HT1080 (cell line): ENCODE results near the gene NCBP2. TPM values are rescaled to one million over a fixed set of nuclear protein-coding genes. Genes with fewer than 3 reads are reported as not detected.

ENCODE experiments used
- DNase-seq: peaks from one replicate; pipeline ENCODE4 v3.0.0-alpha.2; 2015; ENCODE audit warnings: low read depth
- polyA plus RNA-seq, 2 experiments: library from polyadenylated mRNA; depleted of rRNA; stranded (reverse); fragments of >200 nt; gene quantifications; 2 replicates each; pipeline ENCODE4 v1.2.3, GENCODE V29; 2015
- total RNA-seq: library from RNA; depleted of rRNA; stranded (reverse); fragments of >200 nt; shearing (Covaris generic); gene quantifications from 2 replicates; pipeline ENCODE4 v1.2.3, GENCODE V29; 2014; rRNA removed

The NCBP2 gene
- 118 and 133 TPM in 2 replicates for total RNA-seq
- 193 and 212 TPM in 2 replicates for polyA plus RNA-seq (2015; cell fraction: cytosol; rRNA removed)
- 143 and 146 TPM in 2 replicates for polyA plus RNA-seq (2015; cell fraction: nucleus; rRNA removed)

DNA sequence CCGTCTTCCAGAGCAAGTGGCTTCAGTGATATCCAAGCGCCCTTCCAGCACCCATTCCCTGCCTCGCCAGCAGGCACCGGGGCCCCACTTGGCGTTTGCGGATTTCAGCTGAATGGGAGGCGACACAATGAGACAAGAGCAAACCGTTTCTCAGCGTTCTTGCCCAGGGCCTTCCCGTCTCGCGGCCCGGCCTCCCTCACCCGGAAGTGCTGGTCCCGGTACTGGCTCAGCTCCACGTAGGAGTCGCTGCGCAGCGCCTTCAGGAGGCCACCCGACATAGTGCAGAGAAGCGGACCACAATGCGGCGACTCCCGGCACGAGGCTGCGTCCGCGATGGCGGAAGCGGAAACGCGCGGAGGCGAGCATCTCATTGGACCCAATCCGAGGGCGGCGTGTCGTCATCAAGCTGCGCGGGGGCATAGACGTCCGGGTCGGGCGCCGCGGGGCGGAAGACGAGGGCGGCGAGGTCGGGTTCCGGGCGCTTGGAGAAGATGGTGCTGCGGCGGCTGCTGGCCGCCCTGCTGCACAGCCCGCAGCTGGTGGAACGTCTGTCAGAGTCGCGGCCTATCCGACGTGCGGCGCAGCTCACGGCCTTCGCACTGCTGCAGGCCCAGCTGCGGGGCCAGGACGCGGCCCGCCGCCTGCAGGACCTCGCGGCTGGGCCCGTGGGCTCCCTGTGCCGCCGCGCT is at the start of gene NCBP2:
Gene NCBP2 (minus strand): TSS at position 303 of the 689 bp plus-strand sequence. CDS start 25 bp downstream, at position 278.
- DNase-seq = peak; percentile 99

DNA sequence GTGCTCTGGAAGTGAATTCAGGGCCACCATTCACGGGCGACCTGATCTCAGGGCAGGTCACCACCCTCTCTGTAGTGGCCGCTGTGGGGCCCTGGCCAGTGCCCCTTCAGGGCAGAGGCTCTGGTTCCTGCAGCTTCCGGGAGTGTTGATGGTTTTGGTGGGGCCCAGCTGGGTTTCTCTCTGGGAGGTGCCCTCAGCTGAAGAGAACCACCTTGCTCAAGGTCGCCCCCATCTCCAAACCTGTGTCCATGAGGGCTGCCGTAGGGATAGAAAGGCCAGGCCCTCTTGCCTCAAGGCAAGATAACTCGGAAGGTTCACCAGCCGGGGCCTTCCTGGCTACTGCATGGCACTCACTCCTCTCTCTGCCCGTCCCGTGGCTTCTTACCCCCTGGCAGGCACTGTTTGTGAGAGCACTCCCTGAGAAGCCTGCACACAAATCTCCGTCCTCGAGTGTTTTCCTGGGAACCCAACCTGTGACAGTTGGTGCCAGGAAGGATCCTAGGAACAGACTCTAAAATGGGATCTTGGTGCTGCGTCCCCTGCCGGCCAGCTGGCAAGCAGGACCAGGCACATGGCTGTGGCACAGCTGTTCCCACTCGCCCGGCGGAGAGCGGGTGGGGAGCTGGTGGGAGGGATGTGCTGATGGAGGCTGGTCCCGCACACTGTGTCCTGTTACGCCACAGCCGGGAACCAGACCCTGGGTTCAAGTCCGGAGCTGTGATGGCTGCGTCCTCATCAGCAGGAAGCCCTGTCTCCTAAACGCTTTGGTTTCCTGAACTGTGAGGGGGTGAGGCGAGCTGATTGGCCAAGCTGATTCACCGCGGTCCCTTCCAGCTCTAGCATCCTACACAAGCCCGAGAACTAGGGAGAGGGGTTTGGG is 49.5 kb upstream of the NCBP2 start:
- no peak for DNase-seq

- DNase-seq = no peak
These were observed 48.3 kb upstream of the NCBP2 start for GRCh38 chr3:196990601-196991007.

DNA sequence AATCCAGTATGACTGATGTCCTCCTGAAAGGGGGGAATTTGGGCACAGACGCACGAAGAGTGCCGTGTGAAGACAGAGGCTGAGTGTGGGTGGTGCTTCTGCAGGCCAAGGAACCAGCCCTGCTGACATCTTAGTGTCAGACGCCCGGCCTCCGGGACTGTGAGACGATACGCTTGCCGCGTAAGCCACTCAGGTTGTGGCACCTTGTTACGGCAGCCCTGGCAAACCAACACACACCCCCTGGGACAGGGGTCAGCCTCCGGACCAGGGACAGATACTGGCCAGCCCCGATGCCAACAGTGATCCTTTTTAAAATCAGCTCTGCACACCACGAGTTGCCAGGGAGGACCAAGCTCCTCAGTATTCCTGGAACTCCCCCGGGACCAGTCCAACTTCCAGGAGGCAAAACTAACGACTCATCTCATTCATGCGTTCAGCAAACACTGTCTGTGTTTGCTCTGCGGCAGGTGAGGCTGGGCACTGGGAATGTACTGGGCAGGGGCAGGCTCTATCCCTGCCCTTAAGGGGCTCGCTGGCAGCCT is 47.5 kb upstream of the NCBP2 start:
- no peak for DNase-seq

DNA sequence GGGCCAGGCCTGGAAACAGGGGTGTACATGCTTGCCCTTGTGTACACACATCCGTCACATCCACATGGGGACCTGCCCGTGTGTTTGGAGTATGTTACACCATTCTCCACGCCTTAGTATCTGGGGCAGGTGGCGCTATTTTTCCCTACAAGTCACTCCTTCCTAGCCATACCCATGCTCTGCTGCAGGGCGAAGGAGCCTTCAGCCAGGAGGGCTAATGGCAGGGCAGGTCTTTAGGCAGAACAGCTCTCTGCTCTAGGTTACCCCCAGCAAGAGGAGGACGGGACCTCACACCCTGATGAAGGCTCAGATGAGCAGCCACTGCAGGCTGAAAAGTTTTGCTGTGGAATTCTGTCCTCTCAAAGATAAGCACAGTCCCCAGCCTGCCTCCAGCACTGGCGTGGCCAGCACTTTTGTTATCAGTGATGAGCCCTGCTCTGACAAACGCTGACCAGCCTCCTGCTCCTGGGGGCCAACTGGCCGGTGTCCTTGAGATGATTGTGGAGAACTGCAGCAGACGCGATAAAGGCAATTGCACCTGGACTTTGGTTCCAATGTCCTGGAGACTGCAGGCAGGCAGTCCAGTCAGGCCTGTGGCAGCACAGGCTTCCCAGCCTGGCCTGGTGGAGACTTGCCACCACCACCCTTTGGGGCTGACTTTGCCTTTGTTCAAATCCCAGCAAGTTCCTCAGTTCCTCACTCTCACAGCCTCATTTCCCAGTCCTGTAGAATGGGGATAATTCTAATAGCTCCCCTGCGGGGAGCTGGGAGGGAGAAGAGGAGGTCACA is 46.1 kb upstream of the NCBP2 start:
- peak; percentile 53 for DNase-seq

- no peak for DNase-seq
These were observed 44.7 kb upstream of the NCBP2 start for GRCh38 chr3:196987022-196987421.

DNA sequence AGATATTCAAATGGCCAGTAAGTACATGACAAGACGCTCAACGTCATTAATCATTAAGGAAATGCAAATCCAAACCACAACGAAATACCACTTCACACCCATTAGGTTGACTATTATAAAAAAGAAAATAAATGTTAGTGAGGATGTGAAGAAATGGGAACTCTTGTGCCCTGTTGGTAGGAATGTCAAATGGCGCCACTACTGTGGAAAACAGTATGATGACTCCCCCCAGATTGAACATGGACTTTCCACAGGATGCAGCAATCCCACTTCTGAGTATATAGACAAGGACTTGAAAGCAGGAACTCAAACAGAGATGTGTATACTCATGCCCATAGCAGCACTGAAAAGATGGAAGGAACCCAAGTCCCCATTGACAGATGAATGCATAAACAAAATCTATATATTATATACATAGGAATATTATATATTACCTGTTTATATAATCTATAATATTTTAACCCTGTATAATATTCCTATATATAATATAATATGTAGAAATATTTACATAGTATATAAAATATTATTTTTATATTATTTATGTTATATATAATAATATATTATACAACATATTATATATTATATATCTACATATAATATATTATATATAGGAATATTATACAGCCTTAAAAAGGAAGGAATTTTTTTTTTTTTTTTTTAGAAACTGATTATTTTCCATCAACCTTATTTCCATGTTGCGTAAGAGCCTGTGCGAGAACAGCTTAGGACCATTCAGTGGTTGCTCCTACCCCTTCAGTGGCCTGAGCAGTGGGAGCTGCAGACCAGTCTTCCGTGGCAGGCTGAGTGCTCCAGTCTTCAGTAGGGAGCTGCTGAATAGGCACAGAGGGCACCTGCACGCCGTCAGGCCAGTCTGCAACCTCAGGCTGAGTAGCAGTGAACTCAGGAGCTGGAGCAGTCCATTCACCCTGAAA is 43.9 kb upstream of the NCBP2 start:
- no peak for DNase-seq

DNA sequence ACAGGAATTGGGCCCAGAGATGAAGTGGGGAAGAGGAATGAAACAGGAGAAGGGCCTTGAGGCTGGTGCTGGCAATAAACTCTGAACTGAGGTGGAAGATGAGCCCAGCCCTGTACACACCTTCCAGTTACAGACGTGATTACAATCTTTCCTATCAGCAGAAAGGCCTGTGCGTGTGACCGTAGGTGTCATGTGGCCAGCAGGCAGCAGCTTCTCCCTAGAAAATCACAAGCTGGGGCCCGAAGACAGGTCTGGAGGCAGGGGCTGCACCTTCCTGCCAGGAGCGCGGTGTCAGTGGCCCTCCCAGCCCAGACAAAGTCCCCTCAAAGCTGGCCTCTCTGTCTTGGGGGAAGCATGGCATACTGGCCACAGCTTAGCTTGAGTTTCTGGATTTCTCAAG is 43.0 kb upstream of the NCBP2 start:
- DNase-seq = no peak

GRCh38 chr3:196983186-196983585 is 40.9 kb upstream of the NCBP2 start:
- DNase-seq = no peak

DNA sequence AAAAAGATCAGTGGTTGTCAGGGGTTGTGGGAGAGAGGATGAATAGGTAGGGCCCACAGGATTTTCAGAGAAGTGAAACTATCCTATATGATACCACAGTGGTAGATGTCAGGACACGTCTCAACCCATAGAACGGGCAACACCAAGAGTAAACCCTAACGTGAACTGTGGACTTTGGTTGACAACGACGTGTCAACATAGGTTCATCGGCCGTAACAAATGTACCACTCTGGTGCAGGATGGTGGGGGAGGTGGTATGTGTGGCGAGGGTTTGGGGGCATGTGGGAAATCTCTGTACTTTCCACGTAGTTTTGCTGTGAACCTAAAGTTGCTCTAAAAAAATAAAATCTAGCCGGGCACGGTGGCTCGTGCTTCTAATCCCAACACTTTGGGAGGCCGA is 39.3 kb upstream of the NCBP2 start:
- no peak for DNase-seq

DNA sequence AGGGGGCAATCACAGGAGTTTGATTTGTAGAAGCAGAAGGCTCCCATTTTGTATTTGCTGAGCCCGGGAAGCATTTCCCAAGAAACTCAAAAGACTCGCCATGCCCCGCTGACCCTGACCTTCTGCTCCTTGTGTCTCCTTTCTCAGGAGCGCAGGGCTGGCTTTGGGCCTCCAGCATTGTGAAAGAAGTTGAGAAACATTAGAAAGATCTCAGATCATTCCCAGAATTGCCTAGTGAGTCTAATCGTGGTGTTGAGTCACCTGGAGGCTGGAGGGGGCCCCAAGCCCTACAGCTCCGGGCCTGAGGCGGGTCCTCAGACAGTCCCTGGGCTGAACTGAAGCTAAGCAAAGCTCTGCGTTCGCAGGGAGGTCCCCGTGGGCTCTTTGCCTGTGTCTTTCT is 37.2 kb upstream of the NCBP2 start:
- no peak for DNase-seq

- DNase-seq = no peak
These were observed 34.6 kb upstream of the NCBP2 start for GRCh38 chr3:196976941-196977340.

DNA sequence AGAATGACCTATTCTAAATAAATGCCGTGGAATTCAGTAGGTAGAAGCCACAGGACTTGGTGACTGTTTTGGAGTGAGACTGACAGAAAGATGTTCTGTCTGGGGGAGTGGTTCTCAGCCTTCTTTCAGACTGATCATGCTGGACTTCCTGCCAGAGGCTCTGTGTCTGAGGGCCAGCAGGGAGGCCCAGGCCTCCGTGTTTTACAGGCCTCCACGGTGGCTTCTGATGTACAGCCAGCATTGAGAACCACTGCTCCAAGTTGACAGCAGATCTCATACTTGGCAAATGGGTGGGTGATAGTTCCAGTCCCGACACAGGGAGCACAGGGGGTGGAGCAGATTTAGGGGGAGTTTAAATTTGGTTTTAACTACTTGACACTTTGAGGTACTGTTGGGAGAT is 33.0 kb upstream of the NCBP2 start:
- DNase-seq = no peak

DNA sequence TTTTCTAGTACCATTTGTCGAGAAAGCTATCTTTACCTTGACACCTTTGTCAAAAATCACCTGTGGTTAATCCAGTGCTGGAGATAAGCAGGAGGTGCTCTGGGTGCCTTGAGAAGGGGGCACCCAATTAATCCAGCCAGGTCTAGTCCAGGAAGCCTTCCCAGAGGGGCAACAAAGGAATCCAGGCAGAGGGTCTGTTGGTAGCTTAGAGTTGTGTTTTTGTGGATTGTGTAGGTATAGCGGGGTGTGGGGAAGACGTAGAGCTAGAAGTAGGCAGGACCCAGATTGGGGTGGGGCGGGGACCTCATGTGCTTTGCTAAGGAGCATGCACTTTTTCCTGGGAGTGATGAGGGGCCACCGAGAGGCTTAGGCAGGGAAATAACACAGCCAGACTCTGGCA is 32.3 kb upstream of the NCBP2 start:
- no peak for DNase-seq

DNA sequence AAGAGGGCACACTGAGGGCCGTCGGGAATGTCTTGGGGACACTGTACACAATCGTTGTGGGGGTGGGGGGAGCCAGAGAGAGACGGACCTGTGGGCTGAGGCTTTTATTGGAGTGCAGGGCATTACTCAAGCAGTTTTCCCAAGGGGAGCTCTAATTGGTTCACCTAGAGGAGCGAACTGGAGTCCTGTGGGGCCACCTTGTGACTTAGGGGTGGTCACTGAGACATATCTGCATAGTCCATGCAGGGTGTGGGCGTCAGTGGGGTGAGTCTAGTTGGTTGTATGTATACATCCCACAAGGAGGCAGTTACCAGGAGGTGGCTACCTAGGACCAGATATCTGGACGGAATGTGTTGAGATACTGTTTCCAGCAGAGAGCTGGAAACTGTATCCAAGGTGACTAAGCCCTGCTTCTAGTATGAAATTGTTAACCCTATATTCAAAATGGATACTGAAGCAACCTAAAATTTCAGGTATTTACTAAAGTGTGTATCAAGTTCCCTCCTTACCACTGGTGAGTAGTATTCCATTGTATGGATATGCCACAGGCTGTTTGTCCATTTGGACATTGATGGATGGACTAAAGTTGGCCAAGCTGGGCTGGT is 28.9 kb upstream of the NCBP2 start:
- peak; percentile 56 for DNase-seq

GRCh38 chr3:196970547-196971093 is 28.3 kb upstream of the NCBP2 start:
- no peak for DNase-seq

DNA sequence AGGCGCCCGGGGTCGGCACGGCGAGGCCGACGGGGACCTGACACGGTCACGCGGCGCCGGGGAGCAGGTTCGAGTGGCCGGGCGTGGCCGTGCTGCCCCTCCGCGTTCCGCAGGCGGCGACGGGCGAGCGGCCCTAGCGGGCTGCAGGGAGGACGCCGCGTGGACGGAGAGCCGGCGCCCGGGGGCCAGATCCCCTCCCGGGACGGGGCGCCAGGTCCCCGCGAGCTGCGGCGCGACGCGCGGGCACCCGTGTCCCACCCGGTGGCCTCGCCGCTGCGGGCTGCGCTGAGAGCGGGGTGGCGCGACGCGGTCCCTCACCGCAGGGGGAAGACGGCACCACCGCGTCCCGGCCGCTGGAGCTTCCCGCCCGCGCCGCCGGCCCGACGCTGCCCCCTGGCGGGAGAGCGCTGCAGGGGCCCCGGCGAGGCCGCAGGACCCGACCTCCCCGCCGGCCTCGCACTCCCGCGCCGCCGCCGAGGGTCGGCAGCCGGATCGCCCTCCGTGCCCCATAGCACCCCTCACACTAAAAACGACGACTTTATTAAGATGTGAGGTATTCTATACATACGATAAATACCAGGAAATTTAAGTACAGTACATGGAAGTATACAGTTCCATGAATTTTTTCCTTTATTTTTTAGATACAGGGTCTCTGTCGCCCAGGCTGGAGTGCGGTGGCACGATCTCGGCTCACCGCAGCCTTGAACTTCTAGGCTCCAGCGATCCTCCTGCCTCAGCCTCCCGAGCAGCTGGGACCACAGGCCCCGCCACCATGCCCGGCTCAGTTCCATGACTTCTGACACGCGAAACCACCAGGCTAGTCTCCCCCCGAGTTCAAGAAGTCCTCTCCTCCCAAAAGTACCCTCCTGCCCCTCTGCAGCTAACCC is 27.6 kb upstream of the NCBP2 start:
- peak; percentile 54 for DNase-seq

DNA sequence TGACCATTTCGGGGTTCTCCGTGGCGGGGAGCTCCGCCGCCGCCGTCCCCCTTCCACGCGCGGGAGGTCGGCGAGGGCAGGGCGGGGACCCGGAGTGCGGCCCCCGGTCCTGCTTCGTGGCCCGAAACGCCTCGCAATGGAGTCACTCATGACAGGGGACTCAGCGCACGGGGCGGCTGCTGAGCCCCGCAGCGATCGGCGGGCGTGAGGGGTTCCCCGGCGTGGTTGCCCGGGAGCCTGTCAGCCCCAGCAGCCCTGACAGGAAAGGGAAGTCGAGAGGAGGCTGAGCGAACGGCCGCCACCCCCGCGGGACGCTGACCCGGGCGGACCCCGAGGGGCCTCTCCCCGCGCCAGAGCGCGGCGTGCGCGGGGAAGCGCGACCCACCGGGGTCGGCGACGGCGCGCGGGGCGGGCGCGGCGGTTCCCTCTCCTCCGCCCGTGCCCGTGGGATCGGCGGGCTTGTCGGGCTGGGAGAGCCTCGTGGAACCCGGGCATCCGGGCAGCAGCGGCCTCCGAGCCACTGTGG is 26.9 kb upstream of the NCBP2 start:
- no peak for DNase-seq
